WERI-Rb-1 (cell line): ENCODE results near the gene CBX8.
A peak's percentile ranks its signal among the peaks of the same experiment; 100 is the strongest.

Experiments
- DNase-seq: peaks from one replicate; pipeline ENCODE4 v3.0.0-alpha.2; 2020
- H3K27ac ChIP-seq: fragments of 250-450 bp; sonication (Bioruptor Pico); 2 replicates; pipeline ENCODE4 v1.5.1; 2020; ENCODE audit warnings: mild to moderate bottlenecking, moderate library complexity
- H3K27me3 ChIP-seq: fragments of 250-450 bp; sonication (Bioruptor Pico); 2 replicates; pipeline ENCODE4 v1.5.1; 2021; ENCODE audit warnings: mild to moderate bottlenecking, low read depth, moderate library complexity; ENCODE audit not compliant: insufficient read depth, severe bottlenecking
- H3K36me3 ChIP-seq: fragments of 250-450 bp; sonication (Bioruptor Pico); 2 replicates; pipeline ENCODE4 v1.5.1; 2020; ENCODE audit warnings: mild to moderate bottlenecking, moderate library complexity
- H3K4me3 ChIP-seq: 2 replicates; pipeline ENCODE4 v1.5.1; 2011; ENCODE audit warnings: low read depth, mild to moderate bottlenecking, control low read depth, low read length
- H3K9me3 ChIP-seq: fragments of 250-450 bp; sonication (Bioruptor Pico); 2 replicates; pipeline ENCODE4 v1.5.1; 2021; ENCODE audit warnings: mild to moderate bottlenecking, moderate library complexity; ENCODE audit not compliant: severe bottlenecking
- TF ChIP-seq, protein P1 (sequence below): IDR thresholded peaks from 2 replicates; pipeline ENCODE4 v1.5.1; 2011; ENCODE audit warnings: low read depth, mild to moderate bottlenecking, control low read depth, inconsistent platforms, low read length

Gene CBX8

DNA sequence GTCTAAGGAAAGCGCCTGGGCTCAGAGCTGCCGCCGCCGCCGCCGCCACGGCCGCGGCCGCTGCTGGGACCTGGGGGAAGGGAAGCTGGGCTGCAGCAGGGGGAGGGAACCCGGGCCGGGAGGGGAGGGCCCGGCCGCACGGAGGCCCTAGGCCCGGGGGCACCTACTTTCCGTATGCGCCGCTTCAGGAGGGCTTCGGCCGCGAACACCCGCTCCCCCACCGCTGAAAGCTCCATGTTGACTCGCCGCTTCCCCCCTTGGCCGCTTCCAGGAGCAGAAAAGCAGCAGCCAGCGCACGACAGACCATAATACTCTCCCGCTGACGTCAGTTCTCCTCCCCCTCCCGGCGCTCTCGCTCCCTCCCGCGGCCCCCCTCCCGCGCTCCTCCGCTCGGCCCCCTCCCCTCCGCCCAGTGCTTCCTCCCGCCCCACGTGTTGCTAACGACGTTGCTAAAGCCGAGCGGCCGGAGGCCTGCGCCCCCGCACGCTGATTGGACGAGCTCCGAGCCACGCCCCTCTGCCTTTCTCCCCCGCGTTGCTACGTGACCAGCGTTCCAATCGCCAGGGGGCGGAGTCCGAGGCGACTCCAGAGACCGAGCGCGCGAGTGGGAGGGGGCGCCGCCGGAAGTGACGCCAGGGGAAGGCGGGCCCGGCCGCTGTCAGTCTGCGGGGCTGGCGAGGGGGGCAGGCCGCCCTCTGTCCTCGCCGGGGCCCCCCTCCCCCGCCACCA is at the start of gene CBX8:
Gene CBX8 (minus strand): TSS at position 315 of the 729 bp plus-strand sequence. CDS start 79 bp downstream, at position 236.
- H3K27ac ChIP-seq: peak within 1 kb of the TSS; percentile 97
- H3K36me3 ChIP-seq: peaks cover 27% of the 10 kb centered on the region
- no peaks in the 10 kb centered on the region for H3K27me3 ChIP-seq

DNA sequence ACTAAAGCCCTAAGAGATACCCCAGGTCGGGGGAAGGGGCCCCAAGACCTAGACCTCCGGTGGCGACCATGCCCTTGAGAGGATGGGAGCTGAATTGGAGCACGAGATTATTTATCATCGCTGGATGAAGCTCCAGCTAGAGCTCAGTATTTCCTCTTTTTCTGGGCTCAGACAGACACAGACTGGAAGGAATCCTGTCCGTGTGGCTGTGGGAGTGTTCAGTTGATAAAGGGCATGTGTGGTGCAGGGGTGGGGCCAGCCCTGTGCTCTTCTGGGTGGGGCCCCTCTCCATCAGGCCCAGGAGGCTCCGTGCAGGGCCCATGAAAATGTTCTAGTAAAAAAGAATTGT is 48.7 kb upstream of the CBX8 start:
- H3K27ac ChIP-seq: peak overlapping the region; percentile 71
- TF ChIP-seq, protein P1, sequence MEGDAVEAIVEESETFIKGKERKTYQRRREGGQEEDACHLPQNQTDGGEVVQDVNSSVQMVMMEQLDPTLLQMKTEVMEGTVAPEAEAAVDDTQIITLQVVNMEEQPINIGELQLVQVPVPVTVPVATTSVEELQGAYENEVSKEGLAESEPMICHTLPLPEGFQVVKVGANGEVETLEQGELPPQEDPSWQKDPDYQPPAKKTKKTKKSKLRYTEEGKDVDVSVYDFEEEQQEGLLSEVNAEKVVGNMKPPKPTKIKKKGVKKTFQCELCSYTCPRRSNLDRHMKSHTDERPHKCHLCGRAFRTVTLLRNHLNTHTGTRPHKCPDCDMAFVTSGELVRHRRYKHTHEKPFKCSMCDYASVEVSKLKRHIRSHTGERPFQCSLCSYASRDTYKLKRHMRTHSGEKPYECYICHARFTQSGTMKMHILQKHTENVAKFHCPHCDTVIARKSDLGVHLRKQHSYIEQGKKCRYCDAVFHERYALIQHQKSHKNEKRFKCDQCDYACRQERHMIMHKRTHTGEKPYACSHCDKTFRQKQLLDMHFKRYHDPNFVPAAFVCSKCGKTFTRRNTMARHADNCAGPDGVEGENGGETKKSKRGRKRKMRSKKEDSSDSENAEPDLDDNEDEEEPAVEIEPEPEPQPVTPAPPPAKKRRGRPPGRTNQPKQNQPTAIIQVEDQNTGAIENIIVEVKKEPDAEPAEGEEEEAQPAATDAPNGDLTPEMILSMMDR: no peak
- peaks cover 12% of the 10 kb centered on the region for H3K9me3 ChIP-seq
- H3K27me3 ChIP-seq: peaks cover 23% of the 10 kb centered on the region
- peak overlapping the region; percentile 87 for H3K4me3 ChIP-seq
- DNase-seq: peak; percentile 54
- H3K36me3 ChIP-seq: no peaks in the 10 kb centered on the region

More for the DNA sequence above, at the start of gene CBX8:
- Histone ChIP-seq H3K9me3 (no peaks in the 10 kb centered on the region), H3K4me3 (peak within 1 kb of the TSS; percentile 68)
- TF ChIP-seq, protein P1: no peak; the same call in 1 of the 2 replicates
- DNase-seq: peak; percentile 100

DNA sequence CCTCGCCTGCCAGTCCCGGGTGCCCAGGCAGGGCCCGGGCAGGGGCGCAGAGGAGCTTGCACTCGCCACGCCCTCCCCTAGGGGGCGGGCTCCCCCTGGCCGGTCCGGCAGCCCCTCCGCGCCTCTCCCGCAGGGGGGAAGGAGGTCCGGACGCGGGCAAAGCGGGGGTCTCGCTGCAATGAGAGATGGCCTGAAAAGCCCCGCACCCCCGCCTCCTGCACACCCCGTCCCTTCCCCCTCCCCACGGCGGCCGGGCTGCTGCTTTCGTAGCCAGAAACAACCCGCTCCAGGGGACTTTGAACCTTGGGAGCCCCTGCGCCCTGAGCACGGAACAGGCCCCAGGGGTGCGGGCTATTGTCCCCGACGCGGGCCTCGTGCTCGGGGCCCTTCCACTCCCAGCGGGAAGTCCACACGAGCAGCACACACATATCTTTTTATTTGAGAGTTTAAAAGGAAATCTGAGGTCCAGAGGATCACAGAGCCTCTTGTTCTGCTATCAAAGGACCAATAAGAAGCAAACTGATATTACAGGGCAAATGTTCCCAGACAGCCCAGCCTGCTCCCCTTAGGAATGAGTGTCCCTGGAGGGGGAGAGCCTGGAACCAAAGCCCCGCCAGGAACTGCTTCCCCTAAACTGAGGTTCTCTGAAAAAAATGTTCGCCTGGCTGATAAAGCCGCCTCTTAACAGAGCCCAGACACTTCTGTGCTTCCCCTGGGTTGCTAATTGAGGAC is 48.2 kb upstream of the CBX8 start:
- Histone ChIP-seq H3K27me3 (peaks cover 27% of the 10 kb centered on the region), H3K4me3 (peak overlapping the region; percentile 87), H3K9me3 (peaks cover 13% of the 10 kb centered on the region), H3K36me3 (no peaks in the 10 kb centered on the region), H3K27ac (peak overlapping the region; percentile 71)
- peak; percentile 79 for DNase-seq
- TF ChIP-seq, protein P1: peak; percentile 91

- TF ChIP-seq, protein P1: no peak
- Histone ChIP-seq H3K9me3 (peaks cover 13% of the 10 kb centered on the region), H3K36me3 (no peaks in the 10 kb centered on the region), H3K27me3 (peaks cover 32% of the 10 kb centered on the region), H3K27ac (peak overlapping the region; percentile 85), H3K4me3 (peak overlapping the region; percentile 87)
- peak; percentile 72 for DNase-seq
These were observed 47.2 kb upstream of the CBX8 start for GRCh38 chr17:79843816-79844800.

DNA sequence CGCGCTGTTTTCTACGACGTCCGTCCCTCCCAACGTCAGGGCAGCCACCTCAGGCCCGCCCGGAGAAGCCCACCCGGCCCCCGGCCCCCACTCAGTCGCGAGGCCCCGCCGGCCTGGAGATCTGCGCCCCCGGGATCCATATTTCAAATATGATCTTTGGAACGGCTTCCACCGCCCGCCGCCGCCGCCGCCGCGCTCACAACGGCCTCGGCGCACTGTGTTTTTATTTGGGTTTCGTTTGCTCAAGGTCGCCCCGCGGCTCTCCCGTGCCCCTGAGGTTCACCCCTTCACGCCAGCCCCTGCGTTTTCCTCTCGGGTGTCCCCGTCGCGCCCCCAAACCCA is 46.6 kb upstream of the CBX8 start:
- Histone ChIP-seq H3K4me3 (peak overlapping the region; percentile 87), H3K27me3 (peaks cover 32% of the 10 kb centered on the region), H3K27ac (peak overlapping the region; percentile 85), H3K9me3 (peaks cover 13% of the 10 kb centered on the region), H3K36me3 (no peaks in the 10 kb centered on the region)
- no peak for DNase-seq
- TF ChIP-seq, protein P1: no peak
